GM21529 (cell line): ENCODE results near the gene TGM2.

Experiments used
- ATAC-seq: cut with Tn5 transposase; IDR thresholded peaks from one replicate; pipeline ENCODE4 v1.9.1; 2021; ENCODE audit not compliant: unreplicated experiment

The TGM2 gene

DNA sequence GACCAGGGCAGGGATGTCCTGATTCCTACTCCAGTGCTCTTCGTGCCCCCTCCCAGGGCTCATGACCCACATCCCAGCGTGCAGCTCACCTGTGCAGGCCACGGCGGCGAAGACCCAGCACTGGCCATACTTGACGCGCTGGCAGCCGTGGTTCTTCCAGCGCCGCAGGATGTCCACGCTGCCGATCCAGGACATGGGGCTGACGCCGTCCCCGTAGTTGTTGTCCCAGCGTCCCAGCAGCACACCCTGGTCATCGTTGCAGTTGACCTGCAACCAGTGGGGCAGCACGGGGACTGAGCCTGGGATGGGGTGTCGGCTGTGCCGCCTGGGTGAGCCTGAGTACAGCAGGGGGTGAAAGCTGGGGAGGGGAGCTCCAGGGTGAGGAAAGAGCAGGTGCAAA lies 18.4 kb downstream of the TGM2 start:
- ATAC-seq, result no peak

GRCh38 chr20:38146156-38146555 lies 18.9 kb downstream of the TGM2 start:
- ATAC-seq, result no peak

DNA sequence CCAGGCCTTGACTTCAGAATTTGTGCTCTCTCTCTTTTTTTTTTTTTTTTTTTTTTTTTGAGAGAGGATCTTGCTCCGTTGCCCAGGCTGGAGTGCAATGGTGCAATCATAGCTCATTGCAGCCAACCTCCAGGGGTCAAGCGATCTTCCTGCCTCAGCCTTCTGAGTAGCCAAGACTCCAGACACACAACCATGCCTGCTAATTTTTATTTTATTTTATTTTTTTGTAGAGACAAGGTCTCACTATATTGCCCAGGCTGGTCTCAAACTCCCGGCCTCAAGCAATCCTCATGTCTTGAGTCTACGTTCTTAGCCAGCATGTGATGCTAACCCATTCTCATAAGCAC lies 19.4 kb downstream of the TGM2 start:
- ATAC-seq, result no peak

DNA sequence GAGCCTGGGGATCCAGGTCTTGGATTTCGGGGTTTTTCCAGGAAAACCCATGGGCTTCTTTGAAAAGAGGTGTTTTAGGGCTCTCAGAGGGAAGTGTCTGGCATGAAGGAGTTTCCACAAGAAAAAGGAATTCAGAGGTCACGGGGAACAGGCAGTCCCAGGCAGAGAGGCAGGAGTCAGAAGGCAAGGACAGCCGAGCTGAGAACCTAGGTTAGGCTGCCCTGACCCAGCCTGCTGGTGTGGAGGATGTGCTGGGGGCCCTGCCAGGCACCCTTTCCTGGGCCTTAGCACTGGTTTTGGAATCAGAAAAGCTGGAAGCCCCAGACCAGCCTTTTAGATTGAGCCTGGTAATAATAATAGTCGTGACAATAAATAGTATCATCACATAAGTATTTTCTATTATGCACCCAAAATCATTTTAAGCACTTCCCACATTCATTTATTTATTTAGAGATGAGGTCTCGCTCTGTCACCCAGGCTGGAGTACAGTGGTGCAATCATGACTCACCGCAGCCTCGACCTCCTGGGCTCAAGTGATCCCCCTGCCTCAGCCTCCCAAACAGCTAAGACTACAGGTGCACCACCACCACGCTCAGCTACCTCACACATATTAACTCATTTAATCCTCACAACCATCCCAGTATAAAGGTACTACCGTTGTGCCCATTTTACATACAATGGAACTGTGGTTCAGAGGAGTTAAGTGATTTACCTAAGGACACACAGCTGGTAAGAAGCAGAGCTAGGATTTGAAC lies 19.9 kb downstream of the TGM2 start:
- ATAC-seq, result no peak

GRCh38 chr20:38144598-38144973 lies 20.5 kb downstream of the TGM2 start:
- ATAC-seq, result no peak

DNA sequence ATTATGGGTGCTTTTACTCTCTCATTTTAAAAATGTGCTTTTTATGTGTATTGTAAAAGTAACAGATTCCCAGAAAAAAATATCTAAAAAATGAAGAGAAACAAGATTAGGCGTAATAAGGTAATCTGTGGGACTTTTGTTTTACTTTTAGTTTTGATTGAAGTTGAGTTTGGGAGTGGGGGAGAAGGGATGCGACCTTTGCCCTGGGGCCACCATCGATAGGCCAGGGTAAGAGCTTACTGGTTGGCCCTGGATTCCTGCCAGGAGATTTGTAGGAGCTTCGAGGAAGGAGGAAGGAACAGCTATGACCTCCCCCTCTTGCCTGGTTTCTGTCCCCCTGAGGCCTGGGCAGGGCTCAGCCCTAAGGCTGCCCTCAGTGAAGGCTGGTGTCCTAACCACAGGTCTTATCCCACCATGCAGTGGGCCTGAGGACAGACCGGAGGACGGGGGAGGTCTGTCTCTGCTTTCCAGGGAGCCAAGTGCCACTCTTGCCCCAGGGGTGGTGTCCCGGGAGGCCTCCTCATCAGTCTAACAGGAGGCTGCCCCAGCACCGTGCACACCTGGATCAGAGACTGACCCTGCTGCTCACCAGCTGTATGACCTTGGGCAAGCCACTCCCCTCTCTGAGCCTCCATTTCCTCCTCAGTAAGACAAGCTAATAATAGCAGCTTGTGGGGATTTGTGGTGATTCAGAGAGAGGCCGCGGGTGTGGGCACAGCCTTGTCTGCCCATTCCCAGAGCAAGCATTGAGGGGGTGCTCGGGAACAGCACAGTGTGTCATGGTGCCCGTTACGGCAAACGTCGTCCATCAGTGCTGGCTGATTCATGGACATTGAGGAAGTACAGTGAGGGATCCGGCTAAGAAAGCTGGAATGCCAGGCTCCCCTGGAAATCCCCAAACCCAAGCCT lies 21.2 kb downstream of the TGM2 start:
- no peak for ATAC-seq

DNA sequence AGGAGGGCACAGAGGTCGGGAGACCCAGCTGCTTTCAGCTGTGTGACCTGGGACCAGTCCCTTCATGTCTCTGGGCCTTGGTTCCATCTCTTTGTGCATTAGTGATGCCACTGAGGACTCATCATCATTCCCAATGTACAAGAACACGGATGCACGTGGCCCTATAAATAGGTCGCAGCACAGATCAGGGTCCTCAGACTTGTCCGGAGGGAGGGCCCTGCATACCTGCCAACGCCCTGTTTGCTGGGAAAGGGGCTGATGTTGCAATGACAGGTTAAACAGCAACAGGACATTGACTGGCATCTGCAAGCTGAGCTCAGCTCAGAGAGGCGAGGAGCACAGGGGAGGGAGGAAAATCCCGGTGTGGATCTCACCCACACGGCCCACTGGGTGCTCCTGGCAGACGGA lies 21.8 kb downstream of the TGM2 start:
- no peak for ATAC-seq

DNA sequence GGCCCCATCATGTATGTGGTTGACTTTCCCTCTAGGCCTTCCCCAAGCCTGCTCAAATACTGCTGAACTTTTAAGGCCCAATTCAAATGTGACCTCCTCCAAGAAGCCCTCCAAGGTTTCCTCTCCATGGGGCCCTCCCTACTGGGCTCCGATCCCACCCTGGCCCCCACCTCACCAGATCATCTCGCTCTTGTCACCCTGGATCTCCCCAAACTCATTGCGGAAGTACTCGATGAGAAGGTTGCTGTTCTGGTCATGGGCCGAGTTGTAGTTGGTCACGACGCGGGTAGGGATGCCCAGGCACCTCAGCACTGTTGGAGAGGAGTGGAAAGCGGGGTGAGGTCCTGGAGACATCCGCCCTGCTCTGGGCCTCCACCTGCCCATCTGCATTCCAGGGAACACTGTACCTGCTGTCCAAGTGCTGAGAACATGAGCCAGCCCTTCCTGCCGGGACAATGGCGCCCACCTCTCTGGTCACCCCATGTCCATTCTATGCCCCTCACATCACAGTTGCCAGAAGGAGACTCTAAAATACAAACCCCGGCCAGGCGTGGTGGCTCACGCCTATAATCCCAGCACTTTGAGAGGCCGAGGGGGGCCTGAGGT lies 23.1 kb downstream of the TGM2 start:
- ATAC-seq, result no peak

GRCh38 chr20:38141204-38141888 lies 23.7 kb downstream of the TGM2 start:
- no peak for ATAC-seq

DNA sequence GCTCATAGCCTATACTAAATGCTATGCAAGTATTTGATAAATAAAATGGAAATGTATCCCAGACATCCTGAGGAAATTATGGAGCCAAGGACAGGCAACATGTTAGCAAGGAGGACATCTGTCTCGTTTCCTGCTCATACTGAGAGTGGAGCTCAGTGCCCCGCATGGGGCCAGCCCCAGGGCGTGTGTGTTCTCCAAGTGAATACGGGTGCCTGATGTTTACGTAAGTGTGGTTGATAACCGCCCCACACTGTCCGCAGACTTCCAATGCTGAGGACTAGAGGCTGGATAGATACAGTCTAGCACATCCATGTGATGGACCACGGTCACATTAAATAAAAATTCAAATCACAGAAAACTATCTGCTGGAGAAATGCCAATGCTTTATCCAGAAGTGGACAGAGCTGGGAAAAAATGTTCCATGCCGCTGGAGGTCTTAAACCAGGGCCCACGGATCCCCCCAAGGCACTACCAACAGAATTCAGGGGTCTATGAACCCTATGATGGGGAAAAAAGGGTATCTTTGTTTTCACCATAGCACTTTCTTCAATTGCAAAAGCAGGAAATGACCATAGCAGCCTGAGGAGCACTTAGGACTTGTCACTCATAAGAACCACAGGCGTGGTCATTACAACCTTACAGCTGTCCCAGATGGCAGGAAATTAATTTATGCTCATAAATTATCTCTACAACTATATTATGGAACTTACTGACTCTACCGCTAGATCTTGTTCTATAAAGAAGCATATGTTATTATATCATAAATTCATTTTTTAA lies 24.9 kb downstream of the TGM2 start:
- ATAC-seq, result no peak

DNA sequence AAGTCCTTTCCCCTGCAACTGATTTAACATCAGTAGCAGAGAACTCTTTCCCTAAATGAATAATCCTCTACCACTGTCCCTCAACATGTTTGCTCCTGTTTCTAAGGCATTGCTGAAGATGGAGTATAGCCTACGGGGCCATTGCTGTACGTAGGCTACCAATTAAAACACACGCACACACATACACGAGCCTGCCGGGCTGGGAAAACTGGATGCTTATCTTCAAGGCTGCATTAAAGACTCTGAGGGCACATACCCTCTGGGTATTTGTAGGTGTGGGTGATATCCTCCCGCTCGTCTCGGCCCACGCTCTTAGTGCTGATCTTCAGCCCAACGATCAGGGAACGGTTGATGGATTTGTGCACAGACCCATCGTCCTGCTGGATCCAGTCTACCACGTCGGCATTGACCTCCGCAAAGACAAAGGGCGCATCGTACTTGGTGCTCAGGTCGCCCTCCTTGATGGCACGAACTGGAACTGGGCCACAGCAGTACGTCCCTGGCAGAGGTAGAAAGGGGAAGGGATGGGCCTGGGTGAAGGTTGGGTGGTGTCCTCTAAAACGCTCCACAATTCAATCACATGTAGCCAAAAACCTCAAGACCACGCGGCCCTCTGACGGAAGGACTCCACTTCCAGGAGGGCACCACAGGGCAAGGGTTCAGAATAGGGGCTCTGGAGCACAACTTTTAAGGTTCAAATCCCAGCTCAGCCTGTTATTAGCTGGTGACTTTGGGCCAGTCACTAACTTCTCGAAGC lies 25.7 kb downstream of the TGM2 start:
- ATAC-seq, result no peak

GRCh38 chr20:38138086-38138778 lies 26.8 kb downstream of the TGM2 start:
- ATAC-seq, result no peak

DNA sequence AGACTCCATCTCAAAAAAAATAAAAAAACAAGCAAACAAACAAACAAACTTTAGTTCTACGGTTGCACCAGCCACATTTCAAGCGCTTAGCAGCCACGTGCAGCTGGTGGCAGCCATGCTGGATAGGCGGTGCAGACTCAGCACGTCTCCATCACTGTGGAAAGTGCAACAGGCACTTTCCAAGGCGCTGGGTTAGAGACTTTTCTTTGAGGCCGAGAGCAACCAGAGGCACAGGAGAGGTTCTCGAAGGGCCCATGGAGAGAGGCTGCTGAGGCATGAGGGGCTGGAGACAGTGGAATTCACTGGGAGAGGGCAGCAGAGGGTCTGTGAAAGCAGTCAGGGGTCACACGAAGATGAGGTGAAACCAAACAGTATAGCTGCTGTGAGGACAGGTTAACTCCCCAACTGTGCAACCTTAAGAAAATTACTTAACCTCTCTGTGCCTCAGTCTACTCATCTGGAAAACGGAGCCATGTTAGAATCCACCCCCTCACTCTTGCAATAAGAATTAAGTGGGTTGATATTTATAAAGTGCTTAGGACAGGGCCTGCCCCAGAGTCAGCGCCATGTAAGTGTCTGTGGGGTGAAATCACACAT lies 27.5 kb downstream of the TGM2 start:
- no peak for ATAC-seq

GRCh38 chr20:38136421-38137245 lies 28.4 kb downstream of the TGM2 start:
- ATAC-seq, result no peak

DNA sequence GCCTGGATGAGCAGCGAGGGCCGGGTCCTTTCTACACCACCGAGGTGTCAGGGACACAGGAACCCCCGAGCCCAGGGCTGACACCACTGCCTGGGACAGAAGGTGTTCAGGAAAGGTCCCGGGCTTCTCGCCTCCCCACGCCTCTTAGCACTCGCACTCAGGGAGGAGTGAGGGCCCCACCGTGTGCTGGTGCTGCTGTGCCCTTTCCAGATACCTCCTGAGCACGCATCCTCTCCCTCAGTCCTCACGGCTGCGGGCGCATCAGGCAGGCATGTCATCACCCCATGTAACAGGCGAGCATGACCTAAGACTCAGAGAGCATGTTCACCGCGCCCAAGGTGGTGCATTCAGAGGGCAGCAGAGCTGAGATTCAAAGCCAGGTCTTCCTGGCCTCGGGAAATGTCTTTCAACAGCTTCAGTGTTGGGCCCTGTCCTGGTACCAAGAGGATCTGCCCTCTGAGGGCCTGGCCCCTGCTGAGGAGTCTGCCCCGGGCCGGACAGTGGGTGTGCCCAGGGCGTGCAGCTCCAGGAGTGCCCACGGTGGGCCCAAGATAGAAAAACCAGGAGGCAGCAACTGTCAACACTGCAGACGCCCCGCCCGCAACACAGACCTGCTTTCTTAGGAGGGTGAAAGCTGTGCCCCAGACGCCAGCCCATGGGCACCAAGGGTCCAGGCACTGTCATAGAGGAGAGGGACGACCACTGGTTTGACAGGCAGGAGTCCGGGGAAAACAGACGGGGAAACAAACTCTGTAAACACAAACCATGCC lies 29.2 kb downstream of the TGM2 start:
- ATAC-seq, result no peak

DNA sequence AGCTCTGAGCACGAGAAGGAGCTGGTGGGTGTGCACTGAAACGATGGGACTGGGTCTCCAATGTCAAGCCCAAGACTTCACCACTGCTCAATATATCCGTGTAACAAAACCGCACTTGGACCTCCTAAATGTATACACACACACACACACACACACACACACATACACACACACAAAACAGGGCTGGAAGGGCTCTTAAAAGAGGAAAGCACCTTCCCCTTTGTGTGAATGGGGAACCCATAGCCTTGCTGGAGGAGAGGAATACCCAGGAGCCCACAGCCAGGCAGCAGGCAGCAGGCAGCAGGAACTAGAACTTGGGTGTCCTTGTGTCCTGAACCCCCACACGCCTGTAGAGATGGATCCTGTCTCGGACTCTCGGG lies 29.8 kb downstream of the TGM2 start:
- ATAC-seq, result no peak
